Prostate gland (tissue), 2 donors: ENCODE measurements around the gene GSE1.

ENCODE experiments used
- POLR2AphosphoS5 ChIP-seq: sonication (generic); formaldehyde crosslinking; IDR thresholded peaks from one replicate; pipeline ENCODE4 v1.6.1; 2017; ENCODE audit warnings: antibody characterized with exemption
- TF ChIP-seq, protein P1 (sequence below), 4 experiments: fragments of 200-600 bp in 2 of 4; fragments of 450-650 bp in 2 of 4; sonication (generic) in 2 of 4; IDR thresholded peaks; 1 replicate in 3 of 4; 2 replicates in 1 of 4; pipeline ENCODE4 v1.5.1; 2016 to 2019; ENCODE audit warnings: antibody characterized with exemption in 4 of 4, mild to moderate bottlenecking in 2 of 4, moderate library complexity in 2 of 4

DNA sequence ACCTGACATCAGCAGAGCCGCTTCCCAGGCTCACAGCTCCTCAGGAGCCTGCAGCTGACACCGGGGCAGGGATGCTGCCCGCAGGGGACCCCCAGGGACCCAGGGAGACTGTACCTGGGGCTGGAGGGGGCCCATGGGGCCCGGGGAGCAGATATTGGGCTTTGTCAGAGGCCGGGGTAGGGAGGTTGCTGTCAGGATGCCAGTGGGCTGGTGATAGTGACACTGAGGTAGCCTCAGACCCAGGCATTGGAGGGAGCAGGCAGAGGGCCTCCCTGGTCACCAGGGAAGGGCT lies 15.1 kb downstream of the GSE1 start:
- TF ChIP-seq POLR2AphosphoS5, result no peak
- TF ChIP-seq, protein P1, sequence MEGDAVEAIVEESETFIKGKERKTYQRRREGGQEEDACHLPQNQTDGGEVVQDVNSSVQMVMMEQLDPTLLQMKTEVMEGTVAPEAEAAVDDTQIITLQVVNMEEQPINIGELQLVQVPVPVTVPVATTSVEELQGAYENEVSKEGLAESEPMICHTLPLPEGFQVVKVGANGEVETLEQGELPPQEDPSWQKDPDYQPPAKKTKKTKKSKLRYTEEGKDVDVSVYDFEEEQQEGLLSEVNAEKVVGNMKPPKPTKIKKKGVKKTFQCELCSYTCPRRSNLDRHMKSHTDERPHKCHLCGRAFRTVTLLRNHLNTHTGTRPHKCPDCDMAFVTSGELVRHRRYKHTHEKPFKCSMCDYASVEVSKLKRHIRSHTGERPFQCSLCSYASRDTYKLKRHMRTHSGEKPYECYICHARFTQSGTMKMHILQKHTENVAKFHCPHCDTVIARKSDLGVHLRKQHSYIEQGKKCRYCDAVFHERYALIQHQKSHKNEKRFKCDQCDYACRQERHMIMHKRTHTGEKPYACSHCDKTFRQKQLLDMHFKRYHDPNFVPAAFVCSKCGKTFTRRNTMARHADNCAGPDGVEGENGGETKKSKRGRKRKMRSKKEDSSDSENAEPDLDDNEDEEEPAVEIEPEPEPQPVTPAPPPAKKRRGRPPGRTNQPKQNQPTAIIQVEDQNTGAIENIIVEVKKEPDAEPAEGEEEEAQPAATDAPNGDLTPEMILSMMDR (IDR thresholded peaks at IDR 0.05), result no peak
